Thyroid gland (tissue), 4 donors: ENCODE data around the gene SPI1.

ENCODE experiments used
- POLR2A ChIP-seq, 2 donors: fragments of 450-650 bp; IDR thresholded peaks; one replicate each; pipeline ENCODE4 v1.6.1; 2017; ENCODE audit warnings: antibody characterized with exemption in 2 of 2, mild to moderate bottlenecking in 2 of 2, moderate library complexity in 1 of 2
- TF ChIP-seq, protein P1 (sequence below), 6 experiments: fragments of 200-600 bp in 3 of 6; fragments of 450-650 bp in 3 of 6; sonication (generic) in 3 of 6; IDR thresholded peaks; one replicate each; pipeline ENCODE4 v1.5.1; 2016 to 2019; ENCODE audit warnings: antibody characterized with exemption in 6 of 6, mild to moderate bottlenecking in 2 of 6, inconsistent platforms in 1 of 6, moderate library complexity in 1 of 6

DNA sequence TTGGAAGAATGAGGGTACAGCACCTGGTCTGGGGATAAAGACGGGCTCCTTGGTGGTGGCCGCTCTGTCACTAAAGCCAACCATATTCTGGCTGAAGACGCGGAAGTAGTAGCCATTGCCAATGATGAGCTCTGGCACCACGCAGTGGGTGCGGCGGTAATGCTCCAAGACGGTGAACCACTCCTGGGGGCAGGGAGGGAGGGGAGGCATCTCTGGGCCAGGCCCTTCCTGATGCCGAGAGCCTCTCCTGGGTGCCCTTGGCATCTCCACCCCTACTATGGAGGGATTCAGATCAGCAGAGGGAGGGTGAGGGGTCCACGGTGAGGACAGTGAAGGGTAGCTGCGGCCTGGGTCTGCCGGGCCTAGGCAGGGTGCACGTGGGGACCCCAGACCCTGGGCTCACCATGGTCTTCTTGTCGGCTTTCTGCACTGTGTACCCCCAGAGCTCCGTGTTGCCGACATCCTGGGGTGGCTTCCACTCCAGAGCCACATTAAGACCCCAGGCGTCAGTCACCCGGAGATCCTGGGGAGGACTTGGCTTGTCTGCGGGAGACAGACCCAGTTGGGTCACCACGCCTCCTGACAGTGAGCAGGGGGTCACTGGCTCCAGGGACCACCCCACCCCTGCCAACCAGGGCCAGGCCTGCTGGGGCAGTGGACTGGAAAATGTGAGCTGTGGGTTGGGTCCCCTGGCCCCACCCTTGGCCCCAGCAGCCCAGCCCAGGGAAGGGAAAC, 45.4 kb downstream of the SPI1 start:
- TF ChIP-seq, protein P1, sequence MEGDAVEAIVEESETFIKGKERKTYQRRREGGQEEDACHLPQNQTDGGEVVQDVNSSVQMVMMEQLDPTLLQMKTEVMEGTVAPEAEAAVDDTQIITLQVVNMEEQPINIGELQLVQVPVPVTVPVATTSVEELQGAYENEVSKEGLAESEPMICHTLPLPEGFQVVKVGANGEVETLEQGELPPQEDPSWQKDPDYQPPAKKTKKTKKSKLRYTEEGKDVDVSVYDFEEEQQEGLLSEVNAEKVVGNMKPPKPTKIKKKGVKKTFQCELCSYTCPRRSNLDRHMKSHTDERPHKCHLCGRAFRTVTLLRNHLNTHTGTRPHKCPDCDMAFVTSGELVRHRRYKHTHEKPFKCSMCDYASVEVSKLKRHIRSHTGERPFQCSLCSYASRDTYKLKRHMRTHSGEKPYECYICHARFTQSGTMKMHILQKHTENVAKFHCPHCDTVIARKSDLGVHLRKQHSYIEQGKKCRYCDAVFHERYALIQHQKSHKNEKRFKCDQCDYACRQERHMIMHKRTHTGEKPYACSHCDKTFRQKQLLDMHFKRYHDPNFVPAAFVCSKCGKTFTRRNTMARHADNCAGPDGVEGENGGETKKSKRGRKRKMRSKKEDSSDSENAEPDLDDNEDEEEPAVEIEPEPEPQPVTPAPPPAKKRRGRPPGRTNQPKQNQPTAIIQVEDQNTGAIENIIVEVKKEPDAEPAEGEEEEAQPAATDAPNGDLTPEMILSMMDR (IDR thresholded peaks at IDR 0.05): no peak
- TF ChIP-seq POLR2A (IDR thresholded peaks at IDR 0.05): no peak
